HEK293 (cell line): ENCODE data around the gene TTBK1.

ENCODE experiments used
- CTCF ChIA-PET: fragments of 350-600 bp; formaldehyde crosslinking; extraction: SDS; loops from one replicate; lab custom pipeline; 2021; ENCODE audit warnings: antibody characterized with exemption; lab: Yijun Ruan, JAX
- POLR2A ChIA-PET: fragments of 300-600 bp; formaldehyde crosslinking; extraction: SDS; loops from one replicate; lab custom pipeline; 2020; ENCODE audit warnings: antibody characterized with exemption, inconsistent platforms; lab: Yijun Ruan, JAX
- H3K27ac ChIP-seq: fragments of 200-500 bp; sonication (Bioruptor generic); 2 replicates; pipeline ENCODE4 v1.5.1; 2014; ENCODE audit warnings: low read depth, low read length, control low read depth, inconsistent platforms; ENCODE audit errors: extremely low read depth
- H3K36me3 ChIP-seq, 2 experiments: fragments of 200-500 bp in 1 of 2; sonication (Bioruptor generic) in 1 of 2; 1 replicate in 1 of 2; 2 replicates in 1 of 2; pipeline ENCODE4 v1.5.1; 2014 to 2017; ENCODE audit warnings: inconsistent platforms in 2 of 2, low read length in 2 of 2; ENCODE audit not compliant: control insufficient read depth in 2 of 2, insufficient read depth in 1 of 2
- H3K4me1 ChIP-seq: fragments of 200-500 bp; sonication (Bioruptor generic); 2 replicates; pipeline ENCODE4 v1.5.1; 2014; ENCODE audit warnings: mild to moderate bottlenecking, low read length, inconsistent platforms; ENCODE audit not compliant: control insufficient read depth, insufficient read depth
- H3K4me3 ChIP-seq: 2 replicates; pipeline ENCODE4 v1.5.1; 2011; ENCODE audit warnings: low read depth, mild to moderate bottlenecking, control low read depth, low read length, moderate library complexity
- H3K9me3 ChIP-seq: fragments of 200-500 bp; sonication (Bioruptor generic); 2 replicates; pipeline ENCODE4 v1.5.1; 2014; ENCODE audit warnings: low read depth, low read length, inconsistent platforms; ENCODE audit not compliant: control insufficient read depth, insufficient read depth
- BCL11B ChIP-seq: fragments of 450-650 bp; formaldehyde crosslinking; IDR thresholded peaks from 2 replicates; pipeline ENCODE4 v1.5.1; 2016; ENCODE audit warnings: low read depth, missing biosample characterization, missing genetic modification characterization
- EGR2 ChIP-seq: fragments of 450-650 bp; formaldehyde crosslinking; IDR thresholded peaks from 2 replicates; pipeline ENCODE4 v1.5.1; 2016; ENCODE audit warnings: low read depth, missing biosample characterization, missing genetic modification characterization
- FEZF1 ChIP-seq: fragments of 450-650 bp; formaldehyde crosslinking; IDR thresholded peaks from 2 replicates; pipeline ENCODE4 v1.5.1; 2016; ENCODE audit warnings: missing biosample characterization, missing genetic modification characterization
- GLI2 ChIP-seq: fragments of 450-650 bp; formaldehyde crosslinking; IDR thresholded peaks from 2 replicates; pipeline ENCODE4; 2017; ENCODE audit warnings: missing biosample characterization, missing genetic modification characterization, low read depth, borderline replicate concordance
- GLIS2 ChIP-seq: fragments of 450-650 bp; formaldehyde crosslinking; IDR thresholded peaks from 2 replicates; pipeline ENCODE4 v1.5.1; 2016; ENCODE audit warnings: missing biosample characterization, missing genetic modification characterization
- PRDM4 ChIP-seq: fragments of 450-650 bp; formaldehyde crosslinking; IDR thresholded peaks from 2 replicates; pipeline ENCODE4 v1.5.1; 2017; ENCODE audit warnings: missing biosample characterization, missing genetic modification characterization
- ZFHX2 ChIP-seq: fragments of 450-650 bp; formaldehyde crosslinking; conservative IDR thresholded peaks from 2 replicates; pipeline ENCODE4 v1.5.1; 2016; ENCODE audit warnings: missing biosample characterization, missing genetic modification characterization
- ZFP3 ChIP-seq: fragments of 450-650 bp; formaldehyde crosslinking; IDR thresholded peaks from 2 replicates; pipeline ENCODE4 v1.5.1; 2016; ENCODE audit warnings: low read depth, missing biosample characterization, missing genetic modification characterization
- ZNF138 ChIP-seq: fragments of 450-650 bp; formaldehyde crosslinking; IDR thresholded peaks from 2 replicates; pipeline ENCODE4 v1.5.1; 2016; ENCODE audit warnings: missing biosample characterization, missing genetic modification characterization, borderline replicate concordance
- ZNF148 ChIP-seq: fragments of 450-650 bp; formaldehyde crosslinking; IDR thresholded peaks from 2 replicates; pipeline ENCODE4 v1.5.0; 2017; ENCODE audit warnings: missing biosample characterization, missing genetic modification characterization, borderline replicate concordance
- ZNF24 ChIP-seq: fragments of 450-650 bp; formaldehyde crosslinking; IDR thresholded peaks from 2 replicates; pipeline ENCODE4 v1.5.1; 2016; ENCODE audit warnings: missing biosample characterization, missing genetic modification characterization
- ZNF529 ChIP-seq: fragments of 450-650 bp; formaldehyde crosslinking; IDR thresholded peaks from 2 replicates; pipeline ENCODE4 v1.5.1; 2017; ENCODE audit warnings: missing genetic modification characterization, missing biosample characterization; ENCODE audit not compliant: insufficient replicate concordance
- ZNF629 ChIP-seq: fragments of 450-650 bp; formaldehyde crosslinking; IDR thresholded peaks from 2 replicates; pipeline ENCODE4 v1.5.1; 2017; ENCODE audit warnings: missing biosample characterization, missing genetic modification characterization

The TTBK1 gene

GRCh38 chr6:43253401-43253800, 10.1 kb downstream of the TTBK1 start:
- Histone ChIP-seq H3K9me3 (no peaks in the 10 kb centered on the region), H3K4me3 (no peak overlapping the region), H3K36me3 (no peaks in the 10 kb centered on the region), H3K27ac (no peak overlapping the region), H3K4me1 (peaks cover 9% of the 10 kb centered on the region; the same call in 1 of the 2 replicates)
- CTCF ChIA-PET: interaction anchor here (0.6 to 2.9 kb wide), 2 partner anchors 10 to 34 kb away, joined by 3 to 9 read pairs; no protein-coding TSS in a partner anchor
- no peak for TF ChIP-seq ZFHX2
- TF ChIP-seq ZNF529 (tag by site-specific recombination): no peak
- no peak for TF ChIP-seq BCL11B (tag by site-specific recombination)
- 0 out of 2 replicates have a peak, but pooled peaks have one; percentile 23 for TF ChIP-seq GLIS2 (tag by site-specific recombination)
- TF ChIP-seq ZNF148: no peak
- POLR2A ChIA-PET: interaction anchor here (0.6 kb wide), 1 partner anchor 8 kb away, joined by 5 read pairs; no protein-coding TSS in a partner anchor

GRCh38 chr6:43254138-43254817, 11.0 kb downstream of the TTBK1 start:
- no peaks in the 10 kb centered on the region for H3K9me3 ChIP-seq
- TF ChIP-seq PRDM4 (tag by site-specific recombination) (peak; percentile 9; the same call in 1 of the 2 replicates), ZFP3 (tag by site-specific recombination) (no peak)
- ChIA-PET CTCF (interaction anchor here (0.6 to 0.7 kb wide), 2 partner anchors 9 to 11 kb away, joined by 3 read pairs; no protein-coding TSS in a partner anchor), POLR2A (no interaction called here)
- H3K4me1 ChIP-seq: peaks cover 9% of the 10 kb centered on the region; the same call in 1 of the 2 replicates
- H3K27ac ChIP-seq: no peak overlapping the region
- no peaks in the 10 kb centered on the region for H3K36me3 ChIP-seq
- H3K4me3 ChIP-seq: no peak overlapping the region

- H3K36me3 ChIP-seq: no peaks in the 10 kb centered on the region
- peaks cover 9% of the 10 kb centered on the region; the same call in 1 of the 2 replicates for H3K4me1 ChIP-seq
- CTCF ChIA-PET: no interaction called here
- TF ChIP-seq EGR2 (tag by site-specific recombination): no peak
- TF ChIP-seq FEZF1: no peak
- TF ChIP-seq, all 188 proteins: peak for 0
- POLR2A ChIA-PET: no interaction called here
- Histone ChIP-seq H3K4me3 (no peak overlapping the region), H3K27ac (no peak overlapping the region), H3K9me3 (no peaks in the 10 kb centered on the region)
Observed at GRCh38 chr6:43254846-43255245, 11.6 kb downstream of the TTBK1 start.

GRCh38 chr6:43255408-43256054, 12.2 kb downstream of the TTBK1 start:
- CTCF ChIA-PET: interaction anchor here (0.6 kb wide), 2 partner anchors 146 to 181 kb away, joined by 3 read pairs; no protein-coding TSS in a partner anchor
- Histone ChIP-seq H3K36me3 (no peaks in the 10 kb centered on the region), H3K27ac (no peak overlapping the region), H3K9me3 (no peaks in the 10 kb centered on the region), H3K4me1 (peaks cover 9% of the 10 kb centered on the region; the same call in 1 of the 2 replicates), H3K4me3 (no peak overlapping the region)
- TF ChIP-seq GLI2 (tag by site-specific recombination) (no peak), ZNF24 (tag by site-specific recombination) (no peak), ZNF138 (no peak), ZNF629 (tag by site-specific recombination) (no peak)
- POLR2A ChIA-PET: interaction anchor here (0.6 kb wide), 2 partner anchors 31 to 261 kb away, joined by 3 to 4 read pairs; no protein-coding TSS in a partner anchor
